ENCODE results near the gene TSR3.

TSR3 gene

DNA sequence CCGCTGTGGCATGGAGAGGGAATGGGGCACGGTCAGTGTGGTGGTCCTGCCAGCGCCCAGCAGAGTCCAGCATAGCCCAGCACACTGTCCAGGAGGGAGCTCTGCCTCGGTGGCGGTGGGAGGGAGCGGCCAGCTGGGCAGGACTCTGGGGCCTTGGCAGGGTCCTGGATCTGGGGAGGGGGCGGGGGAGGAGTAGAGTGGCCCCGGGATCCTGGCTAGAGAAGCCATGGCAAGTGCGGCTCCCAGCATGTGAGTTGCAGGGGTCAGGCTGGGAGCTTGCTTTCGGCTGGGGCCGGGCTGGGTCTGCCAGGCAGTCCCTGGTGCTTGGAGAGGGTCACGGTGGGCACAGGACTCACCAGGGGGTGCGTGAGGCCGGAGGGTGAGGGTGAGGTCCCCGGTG lies 3.9 kb upstream of the TSR3 start:
- DNase-seq (ENCODE audit: low read depth in 1 of 2, low spot score in 1 of 2), result no peak

DNA sequence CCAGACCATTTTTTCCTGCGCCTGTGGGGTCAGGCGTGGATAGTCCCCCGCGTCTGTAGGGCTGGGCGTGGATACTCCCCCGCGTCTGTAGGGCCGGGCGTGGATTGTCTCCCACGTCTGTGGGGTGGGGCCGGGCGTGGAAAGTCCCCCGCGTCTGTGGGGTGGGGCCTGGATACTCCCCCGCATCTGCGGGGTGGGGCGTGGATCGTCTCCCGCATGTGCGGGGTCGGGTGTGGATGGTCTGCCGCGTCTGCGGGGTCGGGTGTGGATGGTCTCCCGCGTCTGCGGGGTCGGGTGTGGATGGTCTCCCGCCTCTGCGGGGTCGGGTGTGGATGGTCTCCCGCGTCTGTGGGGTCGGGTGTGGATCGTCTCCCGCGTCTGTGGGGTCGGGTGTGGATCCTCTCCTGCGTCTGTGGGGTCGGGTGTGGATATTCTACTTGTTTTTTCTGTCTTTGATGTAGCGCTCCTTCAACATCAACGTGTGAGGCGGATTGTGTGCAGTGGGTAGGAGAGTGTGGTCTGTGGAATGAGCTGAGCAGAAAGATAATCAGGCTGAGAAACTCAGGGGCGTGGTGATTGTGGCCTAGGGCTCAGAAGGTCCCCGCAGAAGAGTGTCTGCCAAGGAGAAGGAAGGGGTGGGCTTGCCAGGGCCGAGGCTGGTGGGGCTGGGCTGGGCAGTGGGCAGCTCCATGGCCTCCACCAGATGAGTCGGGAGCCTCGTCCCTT lies 3.3 kb upstream of the TSR3 start:
- no peak for DNase-seq (ENCODE audit: low read depth in 1 of 2, low spot score in 1 of 2)

DNA sequence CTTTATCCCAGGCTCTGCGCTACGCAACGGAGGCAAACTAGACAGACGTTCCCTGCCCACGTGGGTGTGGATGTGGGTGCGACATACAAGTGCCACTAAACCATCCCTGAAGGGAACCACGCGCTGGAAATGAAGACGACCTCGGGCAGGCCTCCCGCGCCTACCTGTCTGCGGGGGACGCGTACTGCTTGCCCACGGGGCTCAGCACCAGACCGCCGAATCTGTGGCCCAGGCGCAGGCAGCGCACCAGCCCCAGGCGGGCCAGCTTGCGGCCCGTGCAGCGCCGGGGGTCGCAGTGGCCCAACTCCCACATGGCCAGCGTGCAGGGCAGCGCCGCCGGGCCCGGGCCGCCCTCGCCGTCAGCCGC lies 480 bp downstream of the TSR3 start:
- DNase-seq (ENCODE audit: low read depth in 1 of 2, low spot score in 1 of 2), result no peak

DNA sequence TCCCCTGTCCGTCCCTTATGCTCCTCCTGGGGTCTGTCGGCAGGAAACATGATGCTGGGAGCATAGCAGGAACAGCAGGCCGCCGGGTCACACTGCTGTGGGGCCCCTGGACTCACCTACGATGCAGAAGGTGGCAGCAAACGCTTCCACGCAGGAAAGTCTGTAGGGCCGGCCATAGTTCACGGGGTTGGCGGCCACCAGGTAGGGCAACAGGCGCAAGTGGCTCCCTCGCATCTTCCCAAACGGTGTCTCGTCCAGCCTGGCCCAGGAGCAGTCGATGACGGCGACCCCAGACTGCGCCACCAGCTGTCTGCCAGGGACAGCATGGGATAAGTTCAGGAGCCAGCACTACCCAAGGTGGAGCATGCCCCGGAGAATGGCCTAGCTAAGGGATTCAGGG lies 987 bp downstream of the TSR3 start:
- no peak for DNase-seq (ENCODE audit: low read depth in 1 of 2, low spot score in 1 of 2)

GRCh38 chr16:1349951-1350350 lies 1.7 kb downstream of the TSR3 start:
- DNase-seq (ENCODE audit: low read depth in 1 of 2, low spot score in 1 of 2), result no peak

DNA sequence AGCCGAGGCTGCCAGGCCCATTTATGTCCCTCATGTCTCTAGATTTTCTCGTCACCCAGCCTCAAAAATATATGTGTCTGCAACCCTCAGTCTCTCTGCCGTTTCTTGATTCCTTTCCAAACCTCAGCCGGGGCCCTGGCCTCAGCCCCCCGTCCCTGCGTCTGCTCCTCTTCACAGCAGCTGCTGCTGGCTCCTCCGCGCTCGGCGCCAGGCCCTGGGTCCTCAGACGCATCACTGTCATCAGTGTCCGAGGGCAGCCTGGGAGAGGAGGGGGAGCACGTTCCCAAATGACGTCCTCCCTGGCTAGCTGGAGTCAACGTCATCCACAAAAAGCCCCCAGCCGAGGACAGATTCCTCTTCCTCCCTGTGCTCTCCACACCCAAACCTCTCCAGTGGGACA lies 2.3 kb downstream of the TSR3 start:
- DNase-seq (ENCODE audit: low read depth in 1 of 2, low spot score in 1 of 2), result no peak

DNA sequence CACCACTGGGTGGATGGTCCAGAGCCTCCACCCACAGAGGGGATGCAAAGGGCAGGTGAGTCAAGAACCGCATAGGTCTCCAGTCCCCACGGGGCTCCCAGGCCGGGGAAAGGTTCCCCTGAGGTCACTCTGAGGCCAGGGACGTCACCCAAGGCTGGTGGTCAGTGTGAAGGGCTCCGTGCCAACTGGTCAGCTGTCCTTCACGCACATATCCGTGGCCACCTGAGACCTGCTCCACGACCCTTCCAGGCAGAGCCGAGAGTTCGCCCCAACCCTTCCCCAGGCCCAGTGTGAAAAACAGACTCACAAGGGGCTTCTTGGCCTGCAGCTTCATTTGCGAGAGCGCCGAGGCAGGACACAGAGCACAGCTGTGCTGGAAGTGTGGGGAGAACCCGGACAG lies 2.8 kb downstream of the TSR3 start:
- DNase-seq (ENCODE audit: low read depth in 1 of 2, low spot score in 1 of 2), result no peak

DNA sequence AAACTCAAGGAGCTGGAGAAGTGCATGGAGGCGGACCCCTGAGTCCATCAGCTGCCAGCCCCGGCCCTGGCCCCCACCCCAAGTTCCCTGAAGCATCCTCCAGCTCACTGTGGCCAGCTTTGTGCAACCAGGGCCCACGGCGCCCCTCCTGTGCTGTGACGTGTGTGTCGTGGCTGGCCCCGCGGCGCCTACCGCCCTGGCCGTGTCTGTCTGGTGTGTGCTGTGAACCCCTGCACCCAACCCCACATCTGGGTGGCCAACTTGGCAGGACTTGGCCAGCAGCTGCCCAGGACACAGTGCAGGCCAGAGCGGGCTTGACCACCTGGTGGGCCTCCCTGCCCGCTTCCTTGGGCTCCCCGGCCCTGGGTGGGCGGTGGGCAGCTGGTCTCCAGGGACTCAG lies 3.2 kb downstream of the TSR3 start:
- no peak for DNase-seq (ENCODE audit: low read depth in 1 of 2, low spot score in 1 of 2)

DNA sequence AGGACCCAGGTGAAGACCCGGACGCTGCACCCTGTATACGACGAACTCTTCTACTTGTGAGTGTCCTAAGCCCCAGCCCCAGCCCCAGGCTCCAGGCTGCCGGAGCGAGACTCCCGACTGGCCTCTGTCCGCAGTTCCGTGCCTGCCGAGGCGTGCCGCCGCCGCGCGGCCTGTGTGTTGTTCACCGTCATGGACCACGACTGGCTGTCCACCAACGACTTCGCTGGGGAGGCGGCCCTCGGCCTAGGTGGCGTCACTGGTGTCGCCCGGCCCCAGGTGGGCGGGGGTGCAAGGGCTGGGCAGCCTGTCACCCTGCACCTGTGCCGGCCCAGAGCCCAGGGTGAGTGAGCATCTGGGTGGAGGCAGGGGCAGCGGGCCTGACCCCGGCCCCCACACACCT lies 3.7 kb downstream of the TSR3 start:
- no peak for DNase-seq (ENCODE audit: low read depth in 1 of 2, low spot score in 1 of 2)

- DNase-seq (ENCODE audit: low read depth in 1 of 2, low spot score in 1 of 2), result no peak
These were observed 4.3 kb downstream of the TSR3 start for GRCh38 chr16:1347286-1347855.

DNA sequence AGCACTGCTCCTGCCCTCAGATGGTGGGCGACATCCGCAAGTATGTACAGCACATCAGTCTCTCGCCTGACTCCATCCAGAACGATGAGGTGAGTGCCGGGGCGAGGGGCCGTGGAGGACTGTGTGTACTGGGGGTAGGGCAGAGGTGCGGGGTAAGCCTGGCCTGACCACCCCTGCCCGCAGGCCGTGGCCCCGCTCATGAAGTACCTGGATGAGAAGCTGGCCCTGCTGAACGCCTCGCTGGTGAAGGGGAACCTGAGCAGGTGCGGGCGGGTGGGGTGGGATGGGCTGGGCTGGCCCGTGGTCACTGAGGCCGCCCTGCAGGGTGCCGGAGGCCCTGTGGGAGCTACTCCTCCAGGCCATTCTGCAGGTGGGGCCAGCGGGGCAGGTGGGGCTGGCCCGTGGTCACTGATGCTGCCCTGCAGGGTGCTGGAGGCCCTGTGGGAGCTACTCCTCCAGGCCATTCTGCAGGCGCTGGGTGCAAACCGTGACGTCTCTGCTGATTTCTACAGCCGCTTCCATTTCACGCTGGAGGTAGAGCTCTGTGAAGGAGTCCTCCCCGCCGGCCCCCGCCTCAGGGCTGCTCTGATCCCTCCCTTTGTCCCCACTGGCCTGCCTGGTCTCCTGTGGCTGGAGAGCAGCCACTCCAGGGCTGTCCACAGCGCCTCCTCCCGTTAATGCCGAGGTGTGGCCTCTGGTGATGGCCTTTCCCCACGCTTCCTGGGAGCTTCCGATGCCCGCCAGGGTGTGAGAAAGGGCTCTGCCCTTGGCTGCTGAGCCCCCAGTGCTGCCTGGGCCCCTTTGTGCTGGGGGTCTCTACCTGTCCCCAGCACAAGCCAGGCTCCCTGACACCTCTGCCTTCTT lies 5.0 kb downstream of the TSR3 start:
- DNase-seq (ENCODE audit: low read depth in 1 of 2, low spot score in 1 of 2), result no peak

DNA sequence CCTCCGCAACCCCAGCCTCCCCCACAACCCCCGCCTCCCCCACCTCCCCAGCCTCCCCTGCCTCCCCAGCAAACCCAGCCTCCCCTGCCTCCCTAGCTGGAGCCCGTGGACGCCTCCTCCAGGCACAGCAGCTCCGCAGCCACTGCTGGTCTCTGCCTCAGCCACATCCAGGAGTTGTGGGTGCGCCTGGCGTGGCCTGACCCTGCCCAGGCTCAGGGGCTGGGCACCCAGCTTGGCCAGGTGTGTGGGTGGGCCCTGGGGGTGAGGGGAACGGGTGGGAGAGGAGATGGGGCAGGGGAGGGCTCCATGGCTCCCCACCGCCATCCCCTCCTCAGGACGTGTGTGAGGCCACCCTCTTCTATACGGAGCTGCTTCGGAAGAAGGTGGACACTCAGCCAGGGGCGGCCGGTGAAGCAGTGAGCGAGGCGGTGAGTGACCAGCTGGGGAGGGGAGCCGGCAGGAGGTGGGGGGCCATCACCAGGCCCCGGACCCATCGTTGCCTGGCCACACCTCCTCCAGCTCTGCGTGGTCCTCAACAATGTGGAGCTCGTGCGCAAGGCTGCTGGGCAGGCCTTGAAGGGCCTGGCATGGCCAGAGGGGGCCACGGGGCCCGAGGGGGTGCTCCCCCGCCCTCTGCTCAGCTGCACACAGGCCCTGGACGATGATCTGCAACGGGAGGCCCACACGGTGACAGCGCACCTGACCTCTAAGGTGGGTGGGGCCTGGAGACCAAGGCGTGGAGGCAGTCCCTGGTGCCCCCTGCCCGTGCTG lies 5.8 kb downstream of the TSR3 start:
- no peak for DNase-seq (ENCODE audit: low read depth in 1 of 2, low spot score in 1 of 2)

- DNase-seq (ENCODE audit: low read depth in 1 of 2, low spot score in 1 of 2), result no peak
These were observed 6.6 kb downstream of the TSR3 start for GRCh38 chr16:1345087-1345486.

GRCh38 chr16:1344499-1344898 lies 7.2 kb downstream of the TSR3 start:
- DNase-seq (ENCODE audit: low read depth in 1 of 2, low spot score in 1 of 2), result no peak

DNA sequence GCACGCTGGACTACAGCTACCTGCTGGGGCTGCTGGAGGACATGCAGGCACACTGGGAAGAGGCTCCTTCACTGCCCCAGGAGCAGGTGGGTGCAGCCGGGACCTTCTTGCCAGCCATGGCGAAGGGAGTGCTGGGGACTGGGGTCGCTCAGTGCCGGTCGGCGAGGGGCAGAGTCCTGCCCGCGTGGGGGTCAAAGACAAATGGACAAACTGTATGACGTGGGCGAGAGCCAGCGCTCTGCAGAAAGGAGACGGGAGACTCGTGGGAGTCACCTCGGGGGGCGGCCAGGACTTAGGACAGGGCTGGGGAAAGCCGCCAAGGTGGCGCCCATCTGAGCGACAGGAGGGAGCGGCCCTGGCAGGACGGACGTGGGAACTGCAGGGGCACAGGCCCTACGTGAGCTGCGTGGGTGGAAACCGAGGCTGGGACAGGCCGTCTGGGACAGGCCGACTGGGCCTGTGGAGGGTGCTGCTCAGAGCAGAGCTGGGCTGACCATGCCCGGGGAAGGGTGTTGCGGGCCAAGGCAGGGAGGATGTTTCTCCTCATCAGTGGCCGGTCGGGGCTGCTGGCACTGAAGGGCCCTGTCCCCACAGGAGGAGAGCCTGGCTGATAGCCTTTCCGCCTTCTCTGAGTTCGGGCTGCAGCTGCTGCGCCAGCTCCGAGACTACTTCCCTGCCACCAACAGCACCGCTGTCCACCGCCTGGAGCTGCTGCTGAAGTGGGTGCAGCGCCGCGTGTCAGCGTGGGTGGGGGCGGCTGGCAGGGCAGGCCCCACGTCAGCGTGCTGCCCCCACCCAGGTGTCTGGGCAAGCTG lies 8.0 kb downstream of the TSR3 start:
- no peak for DNase-seq (ENCODE audit: low read depth in 1 of 2, low spot score in 1 of 2)

- peak; percentile 85 to 90 for DNase-seq (ENCODE audit: low read depth in 1 of 2, low spot score in 1 of 2)
These were observed 8.9 kb downstream of the TSR3 start for GRCh38 chr16:1342526-1343427.

GRCh38 chr16:1341495-1342420 lies 9.9 kb downstream of the TSR3 start:
- DNase-seq (ENCODE audit: low read depth in 1 of 2, low spot score in 1 of 2), result no peak

DNA sequence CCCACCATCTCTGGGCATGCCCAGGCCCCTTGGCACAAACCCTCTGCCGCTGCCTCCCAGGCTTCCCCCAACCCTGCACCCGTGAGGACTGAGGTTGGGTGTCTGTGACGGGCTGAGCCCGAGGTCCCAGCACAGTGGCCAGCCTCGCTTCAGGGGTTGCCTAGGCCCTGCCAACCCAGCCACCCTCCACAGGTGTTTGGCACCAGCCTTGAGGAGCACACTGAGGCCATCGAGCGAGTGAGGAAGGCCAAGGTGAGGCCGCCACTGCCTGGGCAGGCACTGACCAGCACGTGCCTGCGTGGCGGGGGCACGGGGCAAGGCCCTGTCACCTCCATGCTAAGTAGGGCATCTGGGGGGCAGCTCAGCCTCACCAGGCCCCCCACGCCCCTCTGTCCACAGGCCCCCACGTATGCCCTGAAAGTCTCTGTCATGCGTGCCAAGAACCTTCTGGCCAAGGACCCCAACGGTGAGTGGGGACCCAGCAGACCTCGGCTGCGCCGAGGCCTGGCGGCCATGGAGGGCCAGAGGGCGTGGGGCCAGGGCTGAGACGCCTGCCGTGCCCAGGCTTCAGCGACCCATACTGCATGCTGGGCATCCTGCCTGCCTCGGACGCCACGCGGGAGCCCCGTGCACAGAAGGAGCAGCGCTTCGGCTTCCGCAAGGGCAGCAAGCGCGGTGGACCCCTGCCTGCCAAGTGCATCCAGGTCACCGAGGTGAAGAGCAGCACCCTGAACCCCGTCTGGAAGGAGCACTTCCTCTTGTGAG lies 10.8 kb downstream of the TSR3 start:
- DNase-seq (ENCODE audit: low read depth in 1 of 2, low spot score in 1 of 2), result no peak
